ENCODE measurements around the gene HOXC11. TPM values are rescaled to one million over a fixed set of nuclear protein-coding genes. Genes with fewer than 3 reads are reported as not detected.

HOXC11 gene
- total RNA-seq, 4 donors from 2014 or later: not detected

DNA sequence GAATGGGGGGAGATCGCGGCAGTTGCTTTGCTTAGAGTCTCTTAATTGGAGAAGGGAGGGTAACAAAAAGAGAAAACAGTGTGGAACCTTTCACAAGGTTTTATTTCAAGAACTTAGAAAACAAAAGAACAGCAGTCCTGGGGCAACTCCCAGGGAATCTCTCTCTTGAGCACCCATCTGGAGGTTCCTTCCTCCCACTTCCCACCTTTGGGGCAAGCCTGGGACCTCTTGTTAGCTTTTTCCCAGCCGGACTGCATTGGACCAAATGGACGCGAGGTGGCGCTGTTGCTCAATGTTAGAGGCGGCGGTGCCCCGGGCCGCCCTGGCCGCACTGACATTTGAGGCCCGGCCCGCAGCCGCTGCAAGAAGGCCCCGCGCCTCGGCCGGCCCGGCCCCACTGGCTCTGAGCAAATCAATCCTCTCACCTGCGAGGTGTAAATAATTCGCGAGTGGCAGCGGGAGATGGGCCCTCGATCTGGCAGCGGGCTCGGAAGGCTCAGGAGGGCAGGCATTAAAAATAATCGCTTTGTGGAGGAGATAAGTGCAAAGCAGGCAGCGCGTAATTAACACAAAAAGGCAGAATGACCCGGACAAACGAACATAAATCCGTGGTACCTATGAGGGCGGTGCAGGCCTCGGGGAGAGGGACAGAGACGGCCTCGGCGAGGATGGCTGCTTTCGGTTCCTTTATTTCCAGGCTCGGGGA lies 33.1 kb downstream of the HOXC11 start:
- Histone ChIP-seq H3K9me3 (no peaks in the 10 kb centered on the region), H3K36me3 (no peaks in the 10 kb centered on the region), H3K27me3 (peaks cover 99% of the 10 kb centered on the region), H3K27ac (no peak overlapping the region), H3K4me1 (peaks cover 0 to 23% (median 11%) of the 10 kb centered on the region in 3 donors), H3K4me3 (peak overlapping the region in 1 of 2 donors; percentile 26)
- 18% methylated on average over 11 to 36 of the region's 39 CpGs for WGBS, 2 donors (ENCODE audit: low coverage in 1 of 2)
- TF ChIP-seq POLR2A (IDR thresholded peaks at IDR 0.05) (no peak), POLR2AphosphoS5 (IDR thresholded peaks at IDR 0.05) (no peak)
- TF ChIP-seq, protein P1, sequence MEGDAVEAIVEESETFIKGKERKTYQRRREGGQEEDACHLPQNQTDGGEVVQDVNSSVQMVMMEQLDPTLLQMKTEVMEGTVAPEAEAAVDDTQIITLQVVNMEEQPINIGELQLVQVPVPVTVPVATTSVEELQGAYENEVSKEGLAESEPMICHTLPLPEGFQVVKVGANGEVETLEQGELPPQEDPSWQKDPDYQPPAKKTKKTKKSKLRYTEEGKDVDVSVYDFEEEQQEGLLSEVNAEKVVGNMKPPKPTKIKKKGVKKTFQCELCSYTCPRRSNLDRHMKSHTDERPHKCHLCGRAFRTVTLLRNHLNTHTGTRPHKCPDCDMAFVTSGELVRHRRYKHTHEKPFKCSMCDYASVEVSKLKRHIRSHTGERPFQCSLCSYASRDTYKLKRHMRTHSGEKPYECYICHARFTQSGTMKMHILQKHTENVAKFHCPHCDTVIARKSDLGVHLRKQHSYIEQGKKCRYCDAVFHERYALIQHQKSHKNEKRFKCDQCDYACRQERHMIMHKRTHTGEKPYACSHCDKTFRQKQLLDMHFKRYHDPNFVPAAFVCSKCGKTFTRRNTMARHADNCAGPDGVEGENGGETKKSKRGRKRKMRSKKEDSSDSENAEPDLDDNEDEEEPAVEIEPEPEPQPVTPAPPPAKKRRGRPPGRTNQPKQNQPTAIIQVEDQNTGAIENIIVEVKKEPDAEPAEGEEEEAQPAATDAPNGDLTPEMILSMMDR (IDR thresholded peaks at IDR 0.05): peak in 3 of 4 experiments; percentile 90 to 97 (median 95)
- ATAC-seq: peak; percentile 83

DNA sequence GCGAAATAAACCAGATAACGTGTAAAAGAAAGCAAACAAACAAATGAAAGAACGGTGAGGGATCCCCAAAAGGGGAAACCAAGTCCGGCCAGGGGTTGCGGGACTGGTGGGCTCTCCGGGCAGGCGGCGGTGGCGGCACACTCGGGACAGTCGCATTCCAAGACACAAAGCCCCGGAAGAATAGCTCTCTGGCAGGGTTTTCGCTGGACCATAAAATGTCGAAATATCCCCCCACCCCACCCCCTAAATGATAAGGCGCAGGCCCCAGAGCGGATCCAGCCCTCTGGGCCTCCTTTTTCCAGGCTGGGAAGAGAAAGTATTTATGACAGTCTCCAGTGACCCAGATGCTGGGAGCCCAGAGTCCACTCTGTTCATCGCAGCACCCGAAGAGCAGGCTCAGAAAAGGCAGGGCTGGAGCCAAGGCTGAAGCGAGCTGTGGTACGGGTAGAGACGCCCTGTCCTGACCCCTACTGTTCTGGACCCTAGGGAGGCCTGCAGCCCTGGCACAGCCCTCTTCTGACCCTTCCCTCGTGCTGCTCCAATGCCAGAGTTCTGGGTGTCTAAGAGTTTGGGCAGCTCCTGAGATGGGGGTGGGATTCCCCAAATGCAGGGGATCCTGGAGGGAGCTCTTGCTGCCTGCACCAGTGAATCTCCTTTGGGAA lies 33.8 kb downstream of the HOXC11 start:
- 36 to 56% methylated on average over 3 to 13 of the region's 22 CpGs for WGBS, 2 donors (ENCODE audit: low coverage in 1 of 2)
- ATAC-seq: no peak
- Histone ChIP-seq H3K9me3 (no peaks in the 10 kb centered on the region), H3K4me3 (peak overlapping the region in 1 of 2 donors; percentile 26), H3K36me3 (no peaks in the 10 kb centered on the region), H3K4me1 (peaks cover 0 to 29% (median 11%) of the 10 kb centered on the region in 3 donors), H3K27me3 (peaks cover 99% of the 10 kb centered on the region), H3K27ac (no peak overlapping the region)
- TF ChIP-seq POLR2AphosphoS5 (IDR thresholded peaks at IDR 0.05) (no peak), POLR2A (IDR thresholded peaks at IDR 0.05) (no peak), EP300 (IDR thresholded peaks at IDR 0.05) (no peak)
- TF ChIP-seq, protein P1 (IDR thresholded peaks at IDR 0.05): no peak

DNA sequence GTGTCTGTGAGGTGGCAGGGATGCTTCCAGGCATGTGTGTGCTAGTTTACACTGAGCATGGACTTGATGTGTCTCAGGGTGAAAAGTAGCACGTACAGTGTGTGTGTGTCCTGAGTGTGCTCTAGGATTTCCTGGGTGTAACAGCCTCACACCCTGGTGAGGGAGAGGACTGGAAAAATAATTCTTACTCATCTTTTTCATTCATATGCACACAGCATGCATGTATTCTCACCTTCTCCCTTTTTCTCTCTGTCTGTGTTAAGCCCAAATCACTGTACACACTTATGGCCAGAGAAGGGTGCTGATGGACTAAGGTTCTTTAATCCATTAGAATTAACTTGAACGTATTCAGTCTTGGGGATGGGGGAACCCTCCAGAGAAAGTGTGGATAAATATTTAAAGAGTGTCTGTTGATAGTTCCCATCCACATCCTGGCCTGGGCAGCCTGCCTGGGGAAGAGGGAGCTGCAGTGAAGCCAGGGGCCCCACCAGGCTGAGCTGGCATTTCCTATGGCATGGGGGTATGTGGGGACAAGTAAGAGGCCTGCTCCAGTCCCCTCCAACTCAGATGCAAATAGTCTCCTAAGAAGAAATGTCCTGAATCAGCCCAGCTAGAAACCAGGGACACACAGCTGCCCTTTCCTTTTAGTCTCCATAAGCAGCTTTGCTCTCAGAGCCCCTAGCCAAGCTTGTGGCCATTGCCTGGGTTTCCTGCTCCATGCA lies 34.8 kb downstream of the HOXC11 start:
- no peak for ATAC-seq
- peaks cover 99% of the 10 kb centered on the region for H3K27me3 ChIP-seq

DNA sequence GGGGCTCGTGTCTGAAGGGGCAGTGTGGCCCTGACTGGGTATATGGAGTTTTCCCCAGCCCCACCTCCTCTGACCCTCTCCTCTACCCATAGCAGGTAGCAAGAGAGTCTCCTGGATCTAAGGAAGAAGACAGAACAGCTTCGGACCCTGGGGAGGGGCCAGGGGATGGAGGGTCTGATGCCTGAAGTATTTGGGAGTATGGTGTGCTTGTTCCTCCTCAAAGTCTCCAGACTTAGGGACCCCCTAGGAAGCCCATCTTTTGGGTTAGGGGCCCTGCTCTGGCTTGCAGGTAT lies 35.3 kb downstream of the HOXC11 start:
- H3K27ac ChIP-seq: no peak overlapping the region
- H3K4me1 ChIP-seq: peaks cover 0 to 30% (median 11%) of the 10 kb centered on the region in 3 donors
- no peaks in the 10 kb centered on the region for H3K36me3 ChIP-seq
- no peak for ATAC-seq
- H3K9me3 ChIP-seq: no peaks in the 10 kb centered on the region
- peaks cover 99% of the 10 kb centered on the region for H3K27me3 ChIP-seq
- no peak for TF ChIP-seq EP300 (IDR thresholded peaks at IDR 0.05)
- TF ChIP-seq POLR2A (IDR thresholded peaks at IDR 0.05): no peak
- TF ChIP-seq, protein P1 (IDR thresholded peaks at IDR 0.05): no peak
- TF ChIP-seq POLR2AphosphoS5 (IDR thresholded peaks at IDR 0.05): no peak
- no peak overlapping the region for H3K4me3 ChIP-seq
- 60% methylated on average over 1 of the region's 2 CpGs; no CpG with 5 or more reads in 1 of the 2 donors for WGBS, 2 donors (ENCODE audit: low coverage in 1 of 2)

More for the DNA sequence above, 34.8 kb downstream of the HOXC11 start:
- H3K27ac ChIP-seq: no peak overlapping the region
- no peak overlapping the region for H3K4me3 ChIP-seq
- no peaks in the 10 kb centered on the region for H3K36me3 ChIP-seq
- TF ChIP-seq EP300 (IDR thresholded peaks at IDR 0.05): no peak
- no peak for TF ChIP-seq POLR2AphosphoS5 (IDR thresholded peaks at IDR 0.05)
- no peak for TF ChIP-seq POLR2A (IDR thresholded peaks at IDR 0.05)
- TF ChIP-seq, protein P1 (IDR thresholded peaks at IDR 0.05): no peak
- H3K9me3 ChIP-seq: no peaks in the 10 kb centered on the region
- 70% methylated on average over 2 of the region's 2 CpGs; no CpG with 5 or more reads in 1 of the 2 donors for WGBS, 2 donors (ENCODE audit: low coverage in 1 of 2)
- peaks cover 0 to 30% (median 11%) of the 10 kb centered on the region in 3 donors for H3K4me1 ChIP-seq

Measured in gastroesophageal sphincter (tissue), 4 donors.